Neural cell (in vitro differentiated cells): ENCODE data around the gene SEBOX. TPM values are rescaled to one million over a fixed set of nuclear protein-coding genes. Genes with fewer than 3 reads are reported as not detected.

Experiments
- H2AFZ ChIP-seq: fragments of 200-600, 300-800 bp; sonication (generic), shearing (Covaris generic); 2 replicates; pipeline ENCODE4 v1.6.0; 2014; ENCODE audit warnings: low read depth, mild to moderate bottlenecking, antibody characterized with exemption, low read length, moderate library complexity
- H3F3A ChIP-seq: fragments of 200-600 bp; shearing (Covaris generic); 2 replicates; pipeline ENCODE4 v1.6.1; 2016; ENCODE audit warnings: mild to moderate bottlenecking, moderate library complexity, mixed read lengths, antibody characterized with exemption, low read length; ENCODE audit not compliant: insufficient read depth, poor library complexity, severe bottlenecking
- H3K27ac ChIP-seq: fragments of 200-600, 300-800 bp; sonication (generic), shearing (Covaris generic); 2 replicates; pipeline ENCODE4 v1.5.1; 2014; ENCODE audit warnings: mild to moderate bottlenecking, low read length, moderate library complexity
- H3K27me3 ChIP-seq: fragments of 300-800, 200-600 bp; sonication (generic), shearing (Covaris generic); 2 replicates; pipeline ENCODE4 v1.6.0; 2014; ENCODE audit warnings: mild to moderate bottlenecking, low read depth, low read length, moderate library complexity; ENCODE audit not compliant: insufficient read depth
- H3K36me3 ChIP-seq: fragments of 300-800, 200-600 bp; sonication (generic), shearing (Covaris generic); 2 replicates; pipeline ENCODE4 v1.5.1; 2014; ENCODE audit warnings: mild to moderate bottlenecking, antibody characterized with exemption, low read length, moderate library complexity; ENCODE audit not compliant: insufficient read depth
- H3K4me2 ChIP-seq: fragments of 300-800, 200-600 bp; sonication (generic), shearing (Covaris generic); 2 replicates; pipeline ENCODE4 v1.6.0; 2014; ENCODE audit warnings: mild to moderate bottlenecking, low read length
- H3K4me3 ChIP-seq: fragments of 300-800, 200-600 bp; sonication (generic), shearing (Covaris generic); 2 replicates; pipeline ENCODE4 v1.5.1; 2014; ENCODE audit warnings: mild to moderate bottlenecking, low read length, moderate library complexity
- H3K79me2 ChIP-seq: fragments of 200-600 bp; shearing (Covaris generic); replicated peaks from 2 replicates; pipeline ENCODE4 v1.6.0; 2014; ENCODE audit warnings: mild to moderate bottlenecking, low read length, moderate library complexity; ENCODE audit not compliant: insufficient read depth
- H3K9ac ChIP-seq: fragments of 300-800, 200-600 bp; sonication (generic), shearing (Covaris generic); 2 replicates; pipeline ENCODE4 v1.6.1; 2016; ENCODE audit warnings: mild to moderate bottlenecking, low read length, mixed read lengths
- H3K9me2 ChIP-seq: fragments of 200-600 bp; shearing (Covaris generic); 2 replicates; pipeline ENCODE4 v1.6.1; 2016; ENCODE audit warnings: mild to moderate bottlenecking, low read length, mixed read lengths; ENCODE audit not compliant: insufficient read depth
- H3K9me3 ChIP-seq: fragments of 200-600, 300-800 bp; sonication (generic), shearing (Covaris generic); 2 replicates; pipeline ENCODE4 v1.6.1; 2016; ENCODE audit warnings: mild to moderate bottlenecking, mixed run types, low read length, moderate library complexity, mixed read lengths
- H4K20me1 ChIP-seq: fragments of 200-600 bp; shearing (Covaris generic); 2 replicates; pipeline ENCODE4 v1.6.1; 2016; ENCODE audit warnings: mild to moderate bottlenecking, mixed run types; ENCODE audit not compliant: insufficient read depth
- EP300 ChIP-seq: fragments of 450-650 bp; conservative IDR thresholded peaks from 2 replicates; pipeline ENCODE4 v1.6.1; 2014; ENCODE audit warnings: antibody characterized with exemption, mild to moderate bottlenecking, moderate library complexity; ENCODE audit not compliant: poor library complexity, severe bottlenecking
- EZH2 ChIP-seq: fragments of 200-600, 300-800 bp; shearing (Covaris generic), sonication (generic); IDR thresholded peaks from 2 replicates; pipeline ENCODE4 v1.6.1; 2014; ENCODE audit warnings: antibody characterized with exemption, low read length, borderline replicate concordance, mild to moderate bottlenecking; ENCODE audit not compliant: insufficient read depth, poor library complexity, severe bottlenecking
- MXI1 ChIP-seq: fragments of 450-650 bp; conservative IDR thresholded peaks from 2 replicates; pipeline ENCODE4 v1.6.1; 2014; ENCODE audit warnings: antibody characterized with exemption, mild to moderate bottlenecking; ENCODE audit not compliant: poor library complexity, severe bottlenecking
- POLR2AphosphoS5 ChIP-seq: IDR thresholded peaks from 2 replicates; pipeline ENCODE4 v1.6.1; 2012
- RAD21 ChIP-seq: fragments of 450-650 bp; conservative IDR thresholded peaks from 2 replicates; pipeline ENCODE4 v1.6.1; 2014; ENCODE audit warnings: antibody characterized with exemption, mild to moderate bottlenecking, moderate library complexity
- TAF1 ChIP-seq: IDR thresholded peaks from 2 replicates; pipeline ENCODE4 v1.6.1; 2012; ENCODE audit warnings: low read depth
- polyA plus RNA-seq: library from polyadenylated mRNA; depleted of rRNA; stranded (reverse); fragments of >200 nt; gene quantifications from 2 replicates; pipeline ENCODE4 v1.2.3, GENCODE V29; 2014
- TF ChIP-seq, protein P1 (sequence below): IDR thresholded peaks from 2 replicates; pipeline ENCODE4 v1.6.1; 2012; ENCODE audit warnings: borderline replicate concordance
- TF ChIP-seq, protein P2 (sequence below): fragments of 450-650 bp; IDR thresholded peaks from 2 replicates; pipeline ENCODE4 v1.5.1; 2014; ENCODE audit warnings: antibody characterized with exemption, mild to moderate bottlenecking, moderate library complexity; ENCODE audit not compliant: poor library complexity, severe bottlenecking

Gene SEBOX
- polyA plus RNA-seq, 1 donor from 2014 or later, result not detected

DNA sequence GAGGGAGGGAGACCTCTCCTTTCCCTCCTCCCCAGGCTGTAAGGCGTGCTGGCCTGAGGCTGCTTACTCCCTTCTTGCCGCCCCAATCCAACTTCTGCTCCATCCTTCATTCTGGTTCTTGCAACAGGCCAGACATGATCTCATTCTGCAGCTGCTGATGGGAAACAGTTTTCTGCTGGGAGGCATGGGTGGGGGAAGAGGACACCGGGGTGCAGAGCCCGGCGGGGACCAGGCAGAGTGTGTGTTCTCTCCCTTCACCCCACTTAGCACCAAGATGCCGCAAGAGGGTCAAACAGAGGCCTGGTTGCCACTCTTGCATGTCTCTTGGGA, 7.9 kb upstream of the SEBOX start:
- TF ChIP-seq TAF1 (no peak), EP300 (no peak), EZH2 (no peak)
- Histone ChIP-seq H3K79me2 (peaks cover 19% of the 10 kb centered on the region), H3K9ac (peak overlapping the region; percentile 99), H3K27me3 (no peaks in the 10 kb centered on the region), H3K9me2 (no peaks in the 10 kb centered on the region), H3K27ac (peak overlapping the region; percentile 96), H3F3A (peaks cover 3% of the 10 kb centered on the region), H2AFZ (no peak overlapping the region), H4K20me1 (no peaks in the 10 kb centered on the region), H3K4me2 (peak overlapping the region; percentile 92), H3K9me3 (no peaks in the 10 kb centered on the region), H3K36me3 (no peaks in the 10 kb centered on the region), H3K4me3 (peak overlapping the region; percentile 95)

DNA sequence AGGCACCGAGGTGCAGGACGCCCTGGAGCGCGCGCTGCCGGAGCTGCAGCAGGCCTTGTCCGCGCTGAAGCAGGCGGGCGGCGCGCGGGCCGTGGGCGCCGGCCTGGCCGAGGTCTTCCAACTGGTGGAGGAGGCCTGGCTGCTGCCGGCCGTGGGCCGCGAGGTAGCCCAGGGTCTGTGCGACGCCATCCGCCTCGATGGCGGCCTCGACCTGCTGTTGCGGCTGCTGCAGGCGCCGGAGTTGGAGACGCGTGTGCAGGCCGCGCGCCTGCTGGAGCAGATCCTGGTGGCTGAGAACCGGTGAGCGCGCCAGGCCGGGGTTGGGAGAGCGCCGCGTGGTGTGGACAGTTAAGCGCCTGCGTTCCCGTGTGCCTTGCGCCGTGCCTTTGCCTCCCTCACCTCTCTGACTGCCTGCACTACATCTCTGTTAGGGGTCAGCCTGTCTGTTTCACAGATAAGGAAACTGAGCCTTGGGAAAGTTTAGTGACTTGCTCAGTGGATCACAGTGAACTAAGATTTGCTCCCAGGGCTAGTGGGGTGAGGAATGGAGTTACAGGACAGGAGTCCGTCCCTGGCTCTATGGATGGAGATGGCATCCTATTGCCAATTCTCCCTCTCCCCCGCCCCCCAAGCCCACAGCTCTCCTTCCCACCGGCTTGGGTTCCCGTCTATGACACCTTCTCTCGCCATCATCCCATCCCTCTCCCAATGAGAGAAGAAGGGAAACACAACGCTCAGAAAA, 7.4 kb upstream of the SEBOX start:
- Histone ChIP-seq H3F3A (peaks cover 3% of the 10 kb centered on the region), H3K4me3 (peak overlapping the region; percentile 95), H3K9ac (peak overlapping the region; percentile 99), H3K9me3 (no peaks in the 10 kb centered on the region), H2AFZ (peak overlapping the region; percentile 60), H3K27ac (peak overlapping the region; percentile 96), H3K4me2 (peak overlapping the region; percentile 92), H3K9me2 (no peaks in the 10 kb centered on the region), H4K20me1 (no peaks in the 10 kb centered on the region), H3K27me3 (no peaks in the 10 kb centered on the region), H3K36me3 (no peaks in the 10 kb centered on the region), H3K79me2 (peaks cover 19% of the 10 kb centered on the region)
- TF ChIP-seq, protein P1, sequence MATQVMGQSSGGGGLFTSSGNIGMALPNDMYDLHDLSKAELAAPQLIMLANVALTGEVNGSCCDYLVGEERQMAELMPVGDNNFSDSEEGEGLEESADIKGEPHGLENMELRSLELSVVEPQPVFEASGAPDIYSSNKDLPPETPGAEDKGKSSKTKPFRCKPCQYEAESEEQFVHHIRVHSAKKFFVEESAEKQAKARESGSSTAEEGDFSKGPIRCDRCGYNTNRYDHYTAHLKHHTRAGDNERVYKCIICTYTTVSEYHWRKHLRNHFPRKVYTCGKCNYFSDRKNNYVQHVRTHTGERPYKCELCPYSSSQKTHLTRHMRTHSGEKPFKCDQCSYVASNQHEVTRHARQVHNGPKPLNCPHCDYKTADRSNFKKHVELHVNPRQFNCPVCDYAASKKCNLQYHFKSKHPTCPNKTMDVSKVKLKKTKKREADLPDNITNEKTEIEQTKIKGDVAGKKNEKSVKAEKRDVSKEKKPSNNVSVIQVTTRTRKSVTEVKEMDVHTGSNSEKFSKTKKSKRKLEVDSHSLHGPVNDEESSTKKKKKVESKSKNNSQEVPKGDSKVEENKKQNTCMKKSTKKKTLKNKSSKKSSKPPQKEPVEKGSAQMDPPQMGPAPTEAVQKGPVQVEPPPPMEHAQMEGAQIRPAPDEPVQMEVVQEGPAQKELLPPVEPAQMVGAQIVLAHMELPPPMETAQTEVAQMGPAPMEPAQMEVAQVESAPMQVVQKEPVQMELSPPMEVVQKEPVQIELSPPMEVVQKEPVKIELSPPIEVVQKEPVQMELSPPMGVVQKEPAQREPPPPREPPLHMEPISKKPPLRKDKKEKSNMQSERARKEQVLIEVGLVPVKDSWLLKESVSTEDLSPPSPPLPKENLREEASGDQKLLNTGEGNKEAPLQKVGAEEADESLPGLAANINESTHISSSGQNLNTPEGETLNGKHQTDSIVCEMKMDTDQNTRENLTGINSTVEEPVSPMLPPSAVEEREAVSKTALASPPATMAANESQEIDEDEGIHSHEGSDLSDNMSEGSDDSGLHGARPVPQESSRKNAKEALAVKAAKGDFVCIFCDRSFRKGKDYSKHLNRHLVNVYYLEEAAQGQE, result peak; percentile 6
- TF ChIP-seq, protein P2, sequence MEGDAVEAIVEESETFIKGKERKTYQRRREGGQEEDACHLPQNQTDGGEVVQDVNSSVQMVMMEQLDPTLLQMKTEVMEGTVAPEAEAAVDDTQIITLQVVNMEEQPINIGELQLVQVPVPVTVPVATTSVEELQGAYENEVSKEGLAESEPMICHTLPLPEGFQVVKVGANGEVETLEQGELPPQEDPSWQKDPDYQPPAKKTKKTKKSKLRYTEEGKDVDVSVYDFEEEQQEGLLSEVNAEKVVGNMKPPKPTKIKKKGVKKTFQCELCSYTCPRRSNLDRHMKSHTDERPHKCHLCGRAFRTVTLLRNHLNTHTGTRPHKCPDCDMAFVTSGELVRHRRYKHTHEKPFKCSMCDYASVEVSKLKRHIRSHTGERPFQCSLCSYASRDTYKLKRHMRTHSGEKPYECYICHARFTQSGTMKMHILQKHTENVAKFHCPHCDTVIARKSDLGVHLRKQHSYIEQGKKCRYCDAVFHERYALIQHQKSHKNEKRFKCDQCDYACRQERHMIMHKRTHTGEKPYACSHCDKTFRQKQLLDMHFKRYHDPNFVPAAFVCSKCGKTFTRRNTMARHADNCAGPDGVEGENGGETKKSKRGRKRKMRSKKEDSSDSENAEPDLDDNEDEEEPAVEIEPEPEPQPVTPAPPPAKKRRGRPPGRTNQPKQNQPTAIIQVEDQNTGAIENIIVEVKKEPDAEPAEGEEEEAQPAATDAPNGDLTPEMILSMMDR, result peak; percentile 23
- TF ChIP-seq RAD21, result no peak
- no peak for TF ChIP-seq TAF1
- TF ChIP-seq POLR2AphosphoS5, result peak; percentile 35
- peak; percentile 81 for TF ChIP-seq MXI1
